Mesodermal cell (in vitro differentiated cells): ENCODE measurements around the gene NPHP3. TPM values are rescaled to one million over a fixed set of nuclear protein-coding genes. Genes with fewer than 3 reads are reported as not detected.
"Not testable (repeated sequence)": the region's sequence is repeated elsewhere in the genome, so short reads cannot be mapped to it uniquely, and the experiment has no call there.

Source experiments
- H3K27ac ChIP-seq: 2 replicates; pipeline ENCODE4 v1.7.0; 2013; ENCODE audit warnings: mild to moderate bottlenecking, low read depth, low read length, moderate library complexity; ENCODE audit not compliant: severe bottlenecking
- H3K36me3 ChIP-seq: 2 replicates; pipeline ENCODE4 v1.7.1; 2013; ENCODE audit warnings: mild to moderate bottlenecking, low read length, moderate library complexity; ENCODE audit not compliant: control insufficient read depth, insufficient read depth
- H3K4me1 ChIP-seq: one replicate; pipeline ENCODE4 v1.7.1; 2013; ENCODE audit warnings: mild to moderate bottlenecking, low read length; ENCODE audit not compliant: insufficient read depth, control insufficient read depth, poor library complexity, severe bottlenecking
- H3K4me3 ChIP-seq: 2 replicates; pipeline ENCODE4 v1.7.0; 2013; ENCODE audit warnings: low read length, control low read depth, mild to moderate bottlenecking; ENCODE audit not compliant: insufficient read depth, poor library complexity, severe bottlenecking; ENCODE audit errors: extremely low read depth
- H3K9me3 ChIP-seq: 2 replicates; pipeline ENCODE4 v1.7.1; 2013; ENCODE audit warnings: mild to moderate bottlenecking, low read length, moderate library complexity; ENCODE audit not compliant: control insufficient read depth
- WGBS, 2 experiments: methylation state at CpG; one replicate each; pipeline ENCODE4 v1.1.5; 2013; ENCODE audit warnings: missing lambda C conversion rate in 2 of 2; ENCODE audit not compliant: insufficient coverage in 2 of 2; 5-methylcytosine and 5-hydroxymethylcytosine counted together
- polyA plus RNA-seq, 2 experiments: library from polyadenylated mRNA; stranded (reverse); fragments of 50-300 nt; gene quantifications; one replicate each; pipeline ENCODE4 v1.2.3, GENCODE V29; 2013

The NPHP3 gene
- polyA plus RNA-seq (2013, experiment 1 of 2) = 34.6 TPM
- polyA plus RNA-seq (2013, experiment 2 of 2) = 35.9 TPM

DNA sequence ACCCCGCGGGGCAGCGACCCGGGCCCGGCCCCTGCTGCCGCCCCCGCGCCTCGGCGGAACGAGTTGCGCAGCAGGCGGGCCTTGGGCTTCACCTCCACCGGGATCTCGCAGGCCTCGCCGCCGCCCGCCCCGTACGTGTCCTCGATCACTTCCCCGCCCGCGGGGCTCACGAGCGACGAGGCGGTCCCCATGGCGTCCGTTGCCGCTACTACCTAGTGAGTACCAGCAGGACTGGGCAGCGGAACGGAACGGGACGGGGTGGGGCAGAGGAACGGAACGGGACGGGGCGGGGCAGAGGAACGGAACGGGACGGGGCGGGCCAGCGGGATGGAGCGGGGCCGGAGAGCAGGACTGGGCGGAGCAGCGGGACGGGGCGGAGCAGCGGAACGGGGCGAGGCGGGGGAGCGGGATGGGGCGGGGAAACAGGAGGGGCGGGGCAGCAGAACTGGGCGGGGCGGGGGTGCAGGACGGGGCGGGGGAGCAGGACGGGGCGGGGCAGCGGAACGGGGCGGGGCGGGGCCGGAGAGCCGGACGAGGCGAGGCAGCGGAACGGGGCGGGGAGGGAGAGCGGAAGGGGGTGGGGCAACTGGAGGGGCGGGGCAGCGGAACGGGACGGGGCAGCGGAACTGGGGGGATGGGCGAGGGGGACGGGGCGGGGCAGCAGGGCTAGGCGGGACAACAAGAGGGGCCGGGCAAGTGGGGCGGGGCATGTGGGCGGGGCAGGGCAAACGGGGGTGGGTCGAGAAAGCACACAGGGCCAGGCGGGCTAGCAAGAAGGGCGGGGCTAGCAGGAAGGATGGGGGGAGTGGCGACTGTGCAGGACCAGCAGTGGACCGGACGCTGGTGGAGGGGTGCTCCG is at the start of gene NPHP3:
TSS of gene NPHP3 (minus strand) at position 245 of the 859 bp plus-strand sequence. CDS start at position 191, 54 bp downstream.
- WGBS, 2 experiments = 0 to 1% methylated on average over 17 to 49 of the region's 96 CpGs
- no peaks in the 10 kb centered on the region for H3K9me3 ChIP-seq
- H3K27ac ChIP-seq = peak within 1 kb of the TSS; percentile 93
- peaks cover 3% of the 10 kb centered on the region for H3K4me1 ChIP-seq
- H3K36me3 ChIP-seq = peaks cover 13% of the 10 kb centered on the region
- H3K4me3 ChIP-seq = peak within 1 kb of the TSS; percentile 72

DNA sequence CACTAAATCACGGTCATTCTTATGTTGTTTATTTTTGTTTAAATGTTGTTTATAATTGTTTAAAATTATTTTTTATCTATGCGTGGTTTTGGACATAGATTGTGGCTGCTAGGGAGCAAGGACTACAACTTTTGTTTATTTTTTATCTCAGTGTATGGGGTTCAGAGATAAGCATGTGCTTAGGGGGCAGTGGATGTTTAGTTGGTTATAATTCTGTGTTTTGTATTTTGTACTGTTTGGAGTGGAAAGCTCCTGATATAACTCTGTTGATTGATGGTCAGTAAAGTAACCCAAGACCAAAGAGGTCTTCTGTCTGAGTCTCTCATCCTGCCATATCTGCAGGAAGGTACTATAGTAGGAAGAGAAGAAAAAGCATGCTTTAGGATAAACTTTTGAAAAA is 36.5 kb upstream of the NPHP3 start:
- H3K36me3 ChIP-seq = no peaks in the 10 kb centered on the region
- no peaks in the 10 kb centered on the region for H3K9me3 ChIP-seq
- 100% methylated on average over 1 of the region's 2 CpGs; no CpG with 5 or more reads in 1 of the 2 experiments for WGBS, 2 experiments
- no peak overlapping the region for H3K4me3 ChIP-seq
- H3K27ac ChIP-seq = no peak overlapping the region
- H3K4me1 ChIP-seq = no peaks in the 10 kb centered on the region

DNA sequence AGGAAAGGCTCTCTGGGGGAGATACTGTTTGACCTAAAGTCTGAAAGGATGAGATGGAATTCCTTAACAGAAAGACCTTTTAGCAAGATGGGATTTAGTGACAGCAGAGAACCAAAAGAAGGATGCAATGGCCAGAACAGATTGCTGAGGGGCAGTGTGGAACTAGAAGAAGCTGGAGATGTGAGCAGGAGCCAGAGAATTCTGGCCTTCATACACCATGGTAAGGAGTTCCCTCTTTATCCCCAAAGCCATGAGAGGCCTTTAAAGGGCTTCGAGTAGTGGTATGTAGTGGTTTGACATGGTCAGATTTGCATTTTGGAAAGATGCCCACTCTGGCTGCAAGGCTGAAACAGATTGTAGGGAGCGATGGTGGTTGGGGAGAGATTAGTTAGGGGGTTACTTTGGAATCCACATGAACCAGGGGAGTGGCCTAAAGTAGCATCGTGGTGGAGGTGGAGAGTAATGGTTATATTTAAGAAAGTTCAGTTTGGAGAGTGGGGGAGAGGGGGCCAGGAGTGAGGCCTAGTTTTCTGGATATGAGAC is 34.0 kb upstream of the NPHP3 start:
- H3K9me3 ChIP-seq = no peaks in the 10 kb centered on the region
- H3K4me3 ChIP-seq = no peak overlapping the region
- 80 to 97% methylated on average over 2 to 3 of the region's 3 CpGs for WGBS, 2 experiments
- H3K4me1 ChIP-seq = no peaks in the 10 kb centered on the region
- no peak overlapping the region for H3K27ac ChIP-seq
- no peaks in the 10 kb centered on the region for H3K36me3 ChIP-seq

- H3K27ac ChIP-seq = no peak overlapping the region
- no peak overlapping the region for H3K4me3 ChIP-seq
- H3K36me3 ChIP-seq = no peaks in the 10 kb centered on the region
- no peaks in the 10 kb centered on the region for H3K9me3 ChIP-seq
- H3K4me1 ChIP-seq = no peaks in the 10 kb centered on the region
Measured at GRCh38 chr3:132753946-132754345, 31.7 kb upstream of the NPHP3 start.

DNA sequence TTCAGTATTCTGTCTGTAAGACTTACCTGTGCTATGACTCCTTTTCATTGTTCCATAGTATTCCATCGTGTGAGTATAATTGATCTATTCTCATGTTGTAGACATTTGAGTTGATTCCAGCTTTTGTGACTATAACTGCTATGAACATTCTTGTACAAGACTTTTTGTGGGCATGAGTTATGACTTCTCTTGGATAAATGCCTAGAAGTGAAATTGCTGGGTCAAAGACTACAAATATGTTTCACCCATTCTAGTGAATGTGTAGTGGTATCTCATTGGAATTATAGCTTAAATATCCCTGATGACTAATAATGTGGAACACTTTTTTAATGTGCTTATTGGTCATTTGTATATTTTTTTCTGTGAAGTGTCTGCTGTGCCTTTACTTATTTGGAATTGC is 27.6 kb upstream of the NPHP3 start:
- Histone ChIP-seq H3K36me3 (no peaks in the 10 kb centered on the region), H3K4me3 (no peak overlapping the region), H3K4me1 (no peaks in the 10 kb centered on the region), H3K9me3 (no peaks in the 10 kb centered on the region), H3K27ac (no peak overlapping the region)
- WGBS, 2 experiments = no CpG with 5 or more reads among the region's 1 CpG

- not testable (repeated sequence) for H3K27ac ChIP-seq, H3K9me3 ChIP-seq, H3K36me3 ChIP-seq, H3K4me1 ChIP-seq, H3K4me3 ChIP-seq
- 88 to 89% methylated on average over 9 of the region's 9 CpGs for WGBS, 2 experiments
Measured at GRCh38 chr3:132746720-132747119, 24.5 kb upstream of the NPHP3 start.

GRCh38 chr3:132738314-132738713 is 16.1 kb upstream of the NPHP3 start:
- no peaks in the 10 kb centered on the region for H3K36me3 ChIP-seq
- no CpG with 5 or more reads among the region's 1 CpG for WGBS, 2 experiments
- H3K9me3 ChIP-seq = no peaks in the 10 kb centered on the region

GRCh38 chr3:132735589-132735988 is 13.4 kb upstream of the NPHP3 start:
- Histone ChIP-seq H3K27ac (no peak overlapping the region), H3K4me1 (no peaks in the 10 kb centered on the region), H3K9me3 (no peaks in the 10 kb centered on the region), H3K36me3 (no peaks in the 10 kb centered on the region), H3K4me3 (no peak overlapping the region)

More at GRCh38 chr3:132738314-132738713, 16.1 kb upstream of the NPHP3 start:
- Histone ChIP-seq H3K4me1 (no peaks in the 10 kb centered on the region), H3K27ac (no peak overlapping the region), H3K4me3 (no peak overlapping the region)

DNA sequence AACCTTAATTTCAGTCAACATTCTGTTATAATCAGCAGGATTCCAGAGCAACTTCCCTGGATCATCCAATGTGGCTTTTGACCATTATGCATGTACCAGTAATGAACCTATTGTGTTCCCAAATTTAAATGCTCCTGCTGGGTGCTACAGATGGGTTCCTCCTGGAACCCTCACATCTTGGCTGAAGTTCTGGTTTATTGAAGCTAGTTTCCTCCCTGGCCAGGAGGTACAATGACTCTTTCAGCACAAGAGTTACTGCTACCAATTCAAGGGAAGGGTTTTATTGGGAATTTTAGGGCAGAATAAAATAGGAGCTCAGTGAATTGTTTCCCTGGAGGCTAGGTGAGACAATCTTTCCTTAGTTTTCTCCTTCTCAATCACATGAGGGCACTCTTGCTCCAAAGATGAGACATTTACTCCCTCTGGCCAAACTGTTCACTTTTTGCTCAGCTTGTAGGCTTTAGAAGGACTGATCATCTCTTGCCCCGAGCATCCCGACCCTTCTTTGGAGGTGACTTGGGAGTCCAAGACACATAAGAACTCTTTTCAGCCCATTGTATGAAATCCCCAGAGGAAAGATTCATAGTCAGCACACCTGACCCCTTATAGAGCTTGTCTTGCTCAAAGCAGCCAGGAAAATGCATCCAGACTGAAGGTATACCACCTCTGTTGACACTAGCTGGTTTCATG is 8.8 kb upstream of the NPHP3 start:
- Histone ChIP-seq H3K36me3 (no peaks in the 10 kb centered on the region), H3K9me3 (no peaks in the 10 kb centered on the region), H3K4me3 (no peak overlapping the region), H3K27ac (no peak overlapping the region), H3K4me1 (no peaks in the 10 kb centered on the region)
- WGBS, 2 experiments = 37 to 45% methylated on average over 2 of the region's 2 CpGs

DNA sequence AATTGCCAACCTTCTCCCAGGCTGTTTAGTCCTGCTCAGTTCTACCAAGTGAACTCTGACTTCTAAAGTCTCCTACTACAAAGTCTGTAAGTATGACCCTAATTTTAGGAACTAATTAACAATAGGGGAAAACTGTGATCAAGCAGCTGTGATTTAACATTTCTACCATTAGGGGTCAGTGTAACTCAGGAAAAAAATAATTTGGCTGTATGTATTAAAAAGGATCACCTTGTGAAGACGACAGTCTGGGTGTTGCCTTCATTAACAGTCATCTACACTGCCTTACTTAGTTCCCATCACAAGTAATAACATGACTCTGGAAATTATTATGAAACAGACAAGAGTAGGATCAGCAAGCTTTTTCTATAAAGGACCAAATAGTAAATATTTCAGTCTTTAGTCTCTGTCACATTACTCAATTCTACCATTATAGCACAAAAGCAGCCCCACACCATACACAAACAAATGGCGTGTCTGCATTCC is 4.2 kb upstream of the NPHP3 start:
- Histone ChIP-seq H3K9me3 (no peaks in the 10 kb centered on the region), H3K27ac (no peak overlapping the region), H3K4me1 (no peaks in the 10 kb centered on the region), H3K36me3 (no peaks in the 10 kb centered on the region), H3K4me3 (no peak overlapping the region)
- no CpG with 5 or more reads among the region's 2 CpGs for WGBS, 2 experiments
